H1 (cell line): ENCODE results near the gene HMCN1. TPM values are rescaled to one million over a fixed set of nuclear protein-coding genes. Genes with fewer than 3 reads are reported as not detected.
A peak's percentile ranks its signal among the peaks of the same experiment; 100 is the strongest.

Experiments
- CTCF ChIA-PET: fragments of 300-600 bp; sonication (Branson Sonifier 250); formaldehyde crosslinking; loops from one replicate; lab custom pipeline; 2021; ENCODE audit not compliant: partially characterized antibody; lab: Charles Lee
- POLR2A ChIA-PET: fragments of 300-600 bp; sonication (Branson Sonifier 250); formaldehyde crosslinking; loops from one replicate; lab custom pipeline; 2021; ENCODE audit warnings: inconsistent platforms; ENCODE audit not compliant: partially characterized antibody; lab: Charles Lee
- DNase-seq, 2 experiments: peaks; one replicate each; pipeline versions ENCODE4 v3.0.0 to v3.0.0-alpha.2; 2010 to 2022; ENCODE audit warnings: low spot score in 2 of 2, low read depth in 1 of 2, mixed read lengths in 1 of 2
- FAIRE-seq: peaks from 2 replicates; lab custom pipeline; 2011; peaks lifted over from hg19 to GRCh38; lab: Jason Lieb, UNC
- H2AFZ ChIP-seq: 2 replicates; pipeline ENCODE4 v1.8.1; 2012; ENCODE audit warnings: low read length, inconsistent platforms
- H2AK5ac ChIP-seq: 2 replicates; pipeline ENCODE4 v1.6.1; 2013; ENCODE audit warnings: low read depth, low read length
- H2BK120ac ChIP-seq: replicated peaks from 2 replicates; pipeline ENCODE3; 2013; ENCODE audit warnings: low read depth, low read length, inconsistent platforms
- H2BK12ac ChIP-seq: 2 replicates; pipeline ENCODE4 v1.6.1; 2013; ENCODE audit warnings: low read depth, low read length
- H2BK15ac ChIP-seq: 2 replicates; pipeline ENCODE4 v1.6.1; 2013; ENCODE audit warnings: low read length
- H2BK20ac ChIP-seq: 2 replicates; pipeline ENCODE4 v1.6.1; 2013; ENCODE audit warnings: low read length
- H2BK5ac ChIP-seq: 2 replicates; pipeline ENCODE4 v1.6.1; 2013; ENCODE audit warnings: low read depth, low read length
- H3K14ac ChIP-seq: 2 replicates; pipeline ENCODE4 v1.6.1; 2013; ENCODE audit warnings: inconsistent platforms; ENCODE audit not compliant: insufficient read length
- H3K18ac ChIP-seq: 2 replicates; pipeline ENCODE4 v1.6.1; 2013; ENCODE audit warnings: low read length; ENCODE audit errors: extremely low read depth
- H3K23ac ChIP-seq: 2 replicates; pipeline ENCODE4 v1.6.1; 2013; ENCODE audit warnings: inconsistent platforms; ENCODE audit not compliant: insufficient read length
- H3K23me2 ChIP-seq: 2 replicates; pipeline ENCODE4 v1.6.1; 2013; ENCODE audit warnings: low read depth, low read length
- H3K27ac ChIP-seq: 2 replicates; pipeline ENCODE4 v1.6.1; 2011; ENCODE audit warnings: low read depth, low read length, inconsistent platforms
- H3K27me3 ChIP-seq, 4 experiments: replicated peaks in 1 of 4; 1 replicate in 1 of 4; 2 replicates in 3 of 4; pipeline versions ENCODE4 v1.6.1 to v1.8.1; 2011 to 2013; ENCODE audit warnings: low read length in 3 of 4, mild to moderate bottlenecking in 3 of 4, inconsistent platforms in 2 of 4, mixed read lengths in 2 of 4, moderate library complexity in 1 of 4; ENCODE audit not compliant: control insufficient read depth in 3 of 4, insufficient read depth in 3 of 4; ENCODE audit errors: extremely low read depth in 1 of 4
- H3K36me3 ChIP-seq, 4 experiments: 2 replicates each; pipeline versions ENCODE4 v1.6.1 to v1.8.1; 2011 to 2013; ENCODE audit warnings: mild to moderate bottlenecking in 4 of 4, low read length in 3 of 4, moderate library complexity in 2 of 4, control low read depth in 1 of 4, inconsistent platforms in 1 of 4; ENCODE audit not compliant: insufficient read depth in 4 of 4, control insufficient read depth in 2 of 4
- H3K4ac ChIP-seq: replicated peaks from 2 replicates; pipeline ENCODE3; 2013; ENCODE audit warnings: low read length, low read depth, mixed read lengths, inconsistent platforms; ENCODE audit not compliant: insufficient read length
- H3K4me1 ChIP-seq, 4 experiments: replicated peaks in 1 of 4; 1 replicate in 1 of 4; 2 replicates in 3 of 4; pipeline versions ENCODE4 v1.6.1 to v1.8.1; 2011 to 2013; ENCODE audit warnings: low read length in 3 of 4, inconsistent platforms in 2 of 4, mixed read lengths in 1 of 4; ENCODE audit not compliant: insufficient read depth in 4 of 4, control insufficient read depth in 3 of 4
- H3K4me2 ChIP-seq, 2 experiments: 2 replicates each; pipeline versions ENCODE4 v1.6.1 to v1.8.1; 2011 to 2013; ENCODE audit warnings: low read depth in 2 of 2, low read length in 2 of 2, control low read depth in 1 of 2, inconsistent platforms in 1 of 2, mild to moderate bottlenecking in 1 of 2; ENCODE audit not compliant: insufficient read depth in 1 of 2
- H3K4me3 ChIP-seq, 4 experiments: fragments of 200-600, 300-600 bp in 1 of 4; sonication (generic), shearing (Covaris generic), sonication (Bioruptor Twin) in 1 of 4; 2 replicates each; pipeline versions ENCODE4 v1.5.1 to v1.8.1; 2011 to 2016; ENCODE audit warnings: low read length in 4 of 4, low read depth in 3 of 4, control low read depth in 2 of 4, inconsistent platforms in 2 of 4, mild to moderate bottlenecking in 2 of 4, mixed read lengths in 1 of 4, moderate library complexity in 1 of 4; ENCODE audit not compliant: insufficient read depth in 2 of 4; ENCODE audit errors: extremely low read depth in 1 of 4
- H3K56ac ChIP-seq: replicated peaks from 2 replicates; pipeline ENCODE3; 2013; ENCODE audit warnings: low read depth, mild to moderate bottlenecking, mixed read lengths, low read length, inconsistent platforms; ENCODE audit not compliant: insufficient read length
- H3K79me1 ChIP-seq: 2 replicates; pipeline ENCODE4 v1.6.1; 2013; ENCODE audit warnings: low read depth, low read length, control low read depth
- H3K79me2 ChIP-seq, 2 experiments: 2 replicates each; pipeline versions ENCODE4 v1.6.1 to v1.8.1; 2012 to 2013; ENCODE audit warnings: low read length in 2 of 2, mild to moderate bottlenecking in 2 of 2, inconsistent platforms in 1 of 2; ENCODE audit not compliant: insufficient read depth in 2 of 2, control insufficient read depth in 1 of 2
- H3K9ac ChIP-seq, 4 experiments: replicated peaks in 1 of 4; 1 replicate in 1 of 4; 2 replicates in 3 of 4; pipeline versions ENCODE4 v1.6.1 to v1.8.1; 2011 to 2013; ENCODE audit warnings: low read depth in 3 of 4, low read length in 3 of 4, control low read depth in 2 of 4, mild to moderate bottlenecking in 2 of 4, moderate library complexity in 2 of 4, inconsistent platforms in 1 of 4; ENCODE audit errors: extremely low read depth in 1 of 4
- H3K9me3 ChIP-seq, 2 experiments: 2 replicates each; pipeline versions ENCODE4 v1.6.1 to v1.8.1; 2012 to 2013; ENCODE audit warnings: mild to moderate bottlenecking in 2 of 2, moderate library complexity in 2 of 2, control low read depth in 1 of 2, inconsistent platforms in 1 of 2, low read depth in 1 of 2, low read length in 1 of 2, mixed read lengths in 1 of 2; ENCODE audit not compliant: insufficient read depth in 2 of 2
- H4K20me1 ChIP-seq, 2 experiments: replicated peaks in 1 of 2; 2 replicates each; pipeline versions ENCODE3 to v1.8.1; 2011 to 2013; ENCODE audit warnings: inconsistent platforms in 2 of 2, low read length in 2 of 2, mild to moderate bottlenecking in 1 of 2; ENCODE audit not compliant: insufficient read depth in 2 of 2, control insufficient read depth in 1 of 2
- H4K5ac ChIP-seq: 2 replicates; pipeline ENCODE4 v1.6.1; 2013; ENCODE audit warnings: low read length, low read depth, mixed read lengths, inconsistent platforms; ENCODE audit not compliant: insufficient read length
- H4K8ac ChIP-seq: 2 replicates; pipeline ENCODE4 v1.8.0; 2013; ENCODE audit warnings: mild to moderate bottlenecking, moderate library complexity, low read length, inconsistent platforms; ENCODE audit not compliant: insufficient read depth; ENCODE audit errors: extremely low read depth
- H4K91ac ChIP-seq: replicated peaks from 2 replicates; pipeline ENCODE3; 2013; ENCODE audit warnings: low read length, mixed read lengths, inconsistent platforms; ENCODE audit not compliant: insufficient read length
- CTCF ChIP-seq, 3 experiments: IDR thresholded peaks; 1 replicate in 2 of 3; 2 replicates in 1 of 3; pipeline versions ENCODE4 v1.5.1 to v1.6.1; 2011; ENCODE audit warnings: low read length in 3 of 3, mild to moderate bottlenecking in 3 of 3, inconsistent platforms in 2 of 3, low read depth in 1 of 3, moderate library complexity in 1 of 3; ENCODE audit not compliant: insufficient read depth in 1 of 3; ENCODE audit errors: control extremely low read depth in 1 of 3
- GTF2F1 ChIP-seq: IDR thresholded peaks from 2 replicates; pipeline ENCODE4 v1.6.1; 2012; ENCODE audit warnings: low read depth, low read length, improper control_type of control experiment, borderline replicate concordance
- HDAC2 ChIP-seq, 2 experiments: fragments of 300-600 bp in 1 of 2; sonication (generic) in 1 of 2; IDR thresholded peaks; 2 replicates each; pipeline ENCODE4 v1.6.1; 2011 to 2012; ENCODE audit warnings: low read depth in 2 of 2, low read length in 2 of 2, mild to moderate bottlenecking in 2 of 2, moderate library complexity in 2 of 2, borderline replicate concordance in 1 of 2, inconsistent platforms in 1 of 2
- KDM5A ChIP-seq: fragments of 200-600 bp; IDR thresholded peaks from 2 replicates; pipeline ENCODE4 v1.7.1; 2012; ENCODE audit warnings: mild to moderate bottlenecking, low read length, inconsistent platforms, mixed read lengths
- SIN3A ChIP-seq, 2 experiments: IDR thresholded peaks in 1 of 2; conservative IDR thresholded peaks in 1 of 2; 2 replicates each; pipeline ENCODE4 v1.6.1; 2011 to 2012; ENCODE audit warnings: low read length in 2 of 2, improper control_type of control experiment in 1 of 2, low read depth in 1 of 2, mild to moderate bottlenecking in 1 of 2
- SIRT6 ChIP-seq: IDR thresholded peaks from one replicate; pipeline ENCODE4 v1.7.1; 2012; ENCODE audit warnings: low read length, inconsistent platforms
- SP1 ChIP-seq: IDR thresholded peaks from 2 replicates; pipeline ENCODE4 v1.6.1; 2011; ENCODE audit warnings: low read depth, low read length
- TEAD4 ChIP-seq: IDR thresholded peaks from 2 replicates; pipeline ENCODE4 v1.6.1; 2012; ENCODE audit warnings: low read depth, low read length, inconsistent platforms, mixed read lengths
- WGBS, 2 experiments: shearing (Covaris generic) in 1 of 2; methylation state at CpG; one replicate each; pipeline versions ENCODE4 v1.1.6 to v1.1.7; 2013 to 2015; ENCODE audit warnings: low lambda C conversion rate in 2 of 2, mixed read lengths in 2 of 2, inconsistent platforms in 1 of 2, low coverage in 1 of 2, missing lambda C conversion rate in 1 of 2; ENCODE audit not compliant: insufficient replicate concordance in 2 of 2, insufficient coverage in 1 of 2, insufficient read length in 1 of 2; ENCODE audit errors: extremely low coverage in 1 of 2, missing lambda C conversion rate in 1 of 2; 5-methylcytosine and 5-hydroxymethylcytosine counted together
- polyA plus RNA-seq, 7 experiments: library from polyadenylated mRNA; depleted of rRNA in 3 of 7; stranded (reverse) in 5 of 7; unstranded in 2 of 7; fragments of >200 nt in 5 of 7; fragments of 200-250 nt in 2 of 7; gene quantifications; 1 replicate in 5 of 7; 2 replicates in 1 of 7; 4 replicates in 1 of 7; pipeline versions ENCODE4 v1.2.1 to v1.2.3, GENCODE V29; 2011 to 2013; ENCODE audit warnings: missing spikeins in 2 of 7, mixed read lengths in 2 of 7
- total RNA-seq: library from RNA; stranded (reverse); fragmentation: NEBNext Ultra II Directional; extraction: Animal tissue kit (Norgen Biotek cat#: 25700); gene quantifications from 2 replicates; pipeline ENCODE4 v1.2.1, GENCODE V29; 2021

Gene HMCN1
- total and polyA plus RNA-seq, 2 of the 8 experiments (the other 6 are each of a cell fraction or from before 2014, with no cell fraction given), result 13.8 to 14.6 TPM

GRCh38 chr1:185936641-185937040, 202.4 kb downstream of the HMCN1 start:
- no peaks in the 10 kb centered on the region for H3K4me1 ChIP-seq
- no peak overlapping the region for H3K4ac ChIP-seq
- H3K9me3 ChIP-seq, result 0 out of 4 replicates have a peak, but pooled peaks cover 3% of the 10 kb centered on the region in 2 experiments
- H2BK5ac ChIP-seq, result no peak overlapping the region; the same call in 1 of the 2 replicates
- peak overlapping the region; percentile 91; the same call in 1 of the 2 replicates for H2BK20ac ChIP-seq
- H3K14ac ChIP-seq, result no peak overlapping the region
- no peaks in the 10 kb centered on the region for H4K20me1 ChIP-seq
- H3K27ac ChIP-seq, result no peak overlapping the region
- no peaks in the 10 kb centered on the region for H3K27me3 ChIP-seq
- no peak overlapping the region for H4K91ac ChIP-seq
- no peak for TF ChIP-seq GTF2F1
- TF ChIP-seq CTCF (IDR thresholded peaks at IDR 0.05; ENCODE audit: control extremely low read depth in 1 of 3, insufficient read depth in 1 of 3, low read depth in 1 of 3, low read length in 3 of 3), result no peak
- TF ChIP-seq SP1, result no peak
- TF ChIP-seq SIRT6, result no peak
- no peak for TF ChIP-seq HDAC2 (IDR thresholded peaks at IDR 0.05; ENCODE audit: borderline replicate concordance in 1 of 2, low read depth in 2 of 2, low read length in 2 of 2)
- TF ChIP-seq TEAD4, result no peak
- TF ChIP-seq KDM5A, result no peak
- no peak for TF ChIP-seq SIN3A (conservative IDR thresholded peaks at IDR 0.05 in 1 of 2, IDR thresholded peaks at IDR 0.05 in 1 of 2; ENCODE audit: low read depth in 1 of 2, low read length in 2 of 2)
- 100% methylated on average over 1 of the region's 1 CpG; no CpG with 5 or more reads in 1 of the 2 experiments for WGBS, 2 experiments
- H3K79me1 ChIP-seq, result no peaks in the 10 kb centered on the region
- H3K4me2 ChIP-seq, result no peak overlapping the region
- no peak overlapping the region for H3K18ac ChIP-seq
- no peak for FAIRE-seq
- no peak overlapping the region for H4K5ac ChIP-seq
- ChIA-PET POLR2A (no interaction called here), CTCF (interaction anchor here (1.1 to 1.2 kb wide), 2 partner anchors 10 to 125 kb away, joined by 3 read pairs; no protein-coding TSS in a partner anchor)
- no peaks in the 10 kb centered on the region for H3K79me2 ChIP-seq
- no peaks in the 10 kb centered on the region for H3K23me2 ChIP-seq
- no peak overlapping the region for H2AFZ ChIP-seq
- no peak overlapping the region for H2AK5ac ChIP-seq
- no peak overlapping the region for H3K9ac ChIP-seq
- no peak overlapping the region for H2BK120ac ChIP-seq
- H3K56ac ChIP-seq, result no peak overlapping the region
- H4K8ac ChIP-seq, result no peak overlapping the region
- no peak overlapping the region for H3K4me3 ChIP-seq
- no peak overlapping the region for H2BK15ac ChIP-seq
- no peak for DNase-seq
- no peak overlapping the region for H2BK12ac ChIP-seq
- H3K36me3 ChIP-seq, result no peaks in the 10 kb centered on the region
- H3K23ac ChIP-seq, result no peak overlapping the region
